SHP77 treated with DMSO at 0.1 percent for 48 hours (cell line): Measurements from ENCODE around the gene RAB3IL1.
"Not testable (repeated sequence)": the region's sequence is repeated elsewhere in the genome, so short reads cannot be mapped to it uniquely, and the experiment has no call there.

Experiments used
- DNase-seq: peaks from one replicate; lab custom pipeline; 2025; lab: John Stamatoyannopoulos, UW

Gene RAB3IL1

DNA sequence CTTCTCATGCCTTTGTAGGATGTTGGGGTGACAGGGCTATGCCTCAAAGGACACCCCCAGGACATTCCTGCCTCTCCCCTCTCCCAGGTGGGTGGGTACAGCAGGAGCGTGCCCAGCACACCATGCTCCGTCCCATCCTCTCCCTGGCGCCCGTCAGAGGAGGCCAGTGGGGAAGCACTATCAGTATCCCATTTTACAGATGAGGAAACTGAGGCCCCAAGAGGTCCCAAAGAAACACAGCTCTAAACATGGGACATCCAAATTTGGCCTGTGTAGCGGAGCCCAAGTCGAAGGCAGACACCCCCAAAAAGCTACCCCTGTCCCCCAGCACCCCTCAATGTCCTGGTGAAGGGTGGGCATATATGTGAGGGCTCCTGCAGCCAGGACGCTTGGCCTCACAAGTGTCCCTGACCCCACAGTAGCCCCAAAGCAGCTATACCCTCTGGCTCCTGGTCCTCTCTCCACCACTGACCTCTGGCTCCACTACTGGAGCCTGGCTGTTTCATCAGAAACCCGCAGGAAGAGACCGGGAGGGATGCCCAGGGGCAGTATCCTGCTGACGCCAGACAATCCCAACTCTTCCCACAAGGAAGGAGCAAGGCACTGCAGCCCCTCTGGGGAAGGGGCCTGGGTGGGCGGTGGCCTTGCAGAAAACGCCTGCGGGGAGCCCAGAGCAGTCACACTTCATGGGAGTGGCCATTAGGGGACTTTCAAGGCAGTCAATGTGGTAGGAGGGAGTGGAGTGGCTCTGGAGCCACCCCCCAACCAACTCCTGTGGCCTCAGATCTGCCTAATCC is 31.4 kb downstream of the RAB3IL1 start:
- no peak for DNase-seq

DNA sequence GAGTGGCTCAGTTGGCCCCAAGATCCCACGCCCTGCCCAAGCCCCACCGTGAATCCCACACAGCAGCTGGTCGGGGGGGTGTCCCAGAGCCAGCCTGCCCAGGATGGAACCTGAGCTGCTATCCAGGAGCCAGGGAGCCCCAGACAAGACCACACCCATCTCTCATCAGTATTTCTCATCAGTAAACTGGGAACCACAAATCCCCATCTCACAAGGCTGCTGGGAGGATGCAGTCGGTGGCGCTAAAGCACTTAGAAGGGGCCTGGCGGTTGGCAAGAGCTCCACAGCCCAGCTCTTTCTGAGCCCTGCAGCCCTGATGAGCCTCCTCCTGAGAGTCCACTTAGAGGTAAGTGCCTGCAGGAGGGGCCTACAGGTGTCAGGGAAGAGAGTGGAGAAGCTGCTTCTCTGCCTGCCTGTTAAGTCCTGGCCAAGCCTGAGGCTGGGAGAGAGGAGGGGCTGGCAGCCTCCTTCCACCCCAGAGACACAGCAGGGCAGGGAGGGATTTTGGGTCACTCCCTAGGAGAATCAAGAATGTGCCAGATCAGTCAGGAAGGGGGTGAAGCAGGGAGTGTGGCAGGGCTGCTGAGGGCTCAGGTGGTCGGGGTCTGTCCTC is 32.1 kb downstream of the RAB3IL1 start:
- DNase-seq: no peak

DNA sequence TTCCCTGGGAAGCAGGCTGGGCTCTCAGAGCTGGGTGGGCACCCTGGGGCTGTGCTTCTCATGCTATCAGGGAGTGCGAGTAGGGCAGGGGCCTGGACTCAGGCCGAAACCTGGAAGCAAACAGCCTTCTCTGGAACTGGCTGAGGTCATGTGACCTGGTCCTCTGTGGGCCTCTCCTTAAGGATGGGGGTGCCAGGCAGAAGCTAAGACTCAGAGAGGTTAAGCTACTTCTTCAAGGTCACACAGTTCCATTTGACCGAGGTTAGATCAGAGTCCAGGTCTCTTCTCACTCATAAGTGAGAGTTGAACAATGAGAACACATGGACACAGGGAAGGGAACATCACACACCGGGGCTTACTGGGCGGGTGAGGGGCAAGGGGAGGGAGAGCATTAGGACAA is 33.4 kb downstream of the RAB3IL1 start:
- DNase-seq: no peak

DNA sequence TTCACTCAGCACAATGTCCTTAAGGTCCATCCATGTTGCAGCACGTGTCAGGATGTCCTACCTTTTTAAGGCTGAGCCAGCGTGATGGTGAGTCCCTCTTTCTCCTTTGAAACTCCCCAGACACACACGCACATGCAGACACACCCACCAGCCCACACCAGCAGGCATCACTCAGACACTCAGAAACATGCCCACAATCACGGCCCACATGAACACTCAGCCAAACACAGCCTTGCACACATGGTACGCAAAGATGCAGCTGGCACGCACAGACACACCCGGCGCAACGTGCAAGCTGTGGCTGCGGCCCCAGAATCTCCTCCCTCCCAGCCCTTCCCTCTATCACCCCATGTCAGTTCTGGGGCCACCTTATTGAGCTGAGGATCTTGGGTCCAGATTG is 34.0 kb downstream of the RAB3IL1 start:
- no peak for DNase-seq

DNA sequence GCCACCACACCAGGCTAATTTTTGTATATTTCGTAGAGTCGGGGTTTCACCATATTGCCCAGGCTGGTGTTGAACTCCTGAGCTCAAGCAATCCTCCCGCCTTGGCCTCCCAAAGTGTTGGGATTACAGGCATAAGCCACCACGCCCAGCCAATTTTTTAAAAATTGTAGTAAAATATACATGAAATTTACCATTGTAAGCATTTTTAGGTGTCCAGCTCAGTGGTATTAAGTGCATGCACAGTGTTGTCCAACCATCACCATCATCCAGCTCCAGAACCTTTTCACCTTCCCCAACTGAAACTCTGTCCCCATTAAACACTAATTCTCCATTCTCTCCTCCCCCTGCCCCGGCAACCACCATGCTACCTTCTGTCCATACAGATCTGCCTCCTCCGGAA is 34.5 kb downstream of the RAB3IL1 start:
- DNase-seq: no peak

DNA sequence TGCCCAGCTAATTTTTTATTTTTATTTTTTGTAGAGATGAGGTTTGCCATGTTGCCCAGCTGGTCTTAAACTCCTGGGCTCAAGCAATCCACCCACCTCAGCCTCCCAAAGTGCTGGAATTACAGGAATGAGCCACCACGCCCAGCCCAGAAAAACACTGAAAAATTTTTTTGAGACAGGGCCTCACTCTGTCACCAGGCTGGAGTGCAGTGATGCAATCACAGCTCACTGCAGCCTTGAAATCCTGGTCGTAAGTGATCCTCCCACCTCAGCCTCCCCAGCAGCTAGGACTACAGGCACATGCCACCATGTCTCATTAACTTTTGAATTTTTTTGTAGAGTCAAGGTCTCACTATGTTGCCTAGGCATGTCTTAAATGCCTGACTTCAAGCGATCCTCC is 35.1 kb downstream of the RAB3IL1 start:
- not testable (repeated sequence) for DNase-seq

DNA sequence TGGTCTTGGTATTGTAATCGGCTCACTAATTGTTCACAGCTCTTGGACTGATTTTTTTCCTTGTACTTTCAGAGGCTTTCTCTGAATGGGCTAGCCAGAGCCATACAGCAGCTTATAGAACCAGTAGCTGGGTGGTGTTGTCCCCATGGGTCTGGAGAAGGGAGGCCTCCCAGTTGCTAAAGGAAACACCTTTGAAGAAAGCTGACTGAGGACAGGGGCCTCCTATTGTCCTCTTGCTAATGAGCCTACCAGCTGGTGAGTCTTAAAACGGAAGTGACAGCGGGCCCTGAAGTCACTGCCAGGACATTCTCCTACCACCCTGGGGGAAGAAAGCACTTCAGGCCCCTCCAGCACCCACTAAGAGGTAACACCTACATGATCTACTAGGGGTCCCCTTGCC is 36.0 kb downstream of the RAB3IL1 start:
- no peak for DNase-seq

DNA sequence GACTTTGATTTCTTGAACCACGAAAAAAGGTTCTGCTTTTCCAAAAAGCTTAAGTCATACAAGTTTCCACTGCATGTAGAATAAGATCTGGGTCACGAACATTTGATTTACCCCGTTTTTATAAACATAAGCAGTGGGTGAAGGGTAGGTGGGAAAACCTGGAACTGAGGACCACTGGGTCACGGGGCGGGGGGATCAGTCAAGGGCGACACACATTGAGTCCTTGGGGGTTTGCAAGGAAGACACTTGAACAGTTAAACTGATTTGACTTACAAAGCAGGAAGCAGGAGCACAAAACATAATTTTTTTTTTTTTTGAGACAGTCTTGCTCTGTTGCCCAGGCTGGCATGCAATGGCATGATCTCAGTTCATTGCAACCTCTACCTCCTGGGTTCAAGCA is 36.9 kb downstream of the RAB3IL1 start:
- no peak for DNase-seq

DNA sequence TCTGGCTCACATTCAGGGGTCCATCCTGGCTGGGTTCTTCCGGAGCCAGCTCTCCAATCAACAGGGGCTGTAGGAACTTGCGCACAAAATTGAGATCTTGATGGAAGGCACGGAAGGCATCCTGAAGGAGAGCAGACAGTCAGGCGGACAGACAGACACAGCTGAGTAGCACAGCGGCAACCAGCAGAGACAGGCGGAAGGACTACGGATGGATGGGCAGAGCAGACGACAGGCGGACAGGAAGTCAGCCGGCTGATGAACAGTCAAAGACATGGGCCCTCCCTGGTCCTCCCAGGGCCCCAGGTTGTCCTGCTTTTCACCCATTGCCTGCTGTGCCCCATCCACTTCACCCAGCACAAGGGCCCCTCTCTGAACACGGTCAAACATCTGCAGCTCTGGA is 37.3 kb downstream of the RAB3IL1 start:
- no peak for DNase-seq

DNA sequence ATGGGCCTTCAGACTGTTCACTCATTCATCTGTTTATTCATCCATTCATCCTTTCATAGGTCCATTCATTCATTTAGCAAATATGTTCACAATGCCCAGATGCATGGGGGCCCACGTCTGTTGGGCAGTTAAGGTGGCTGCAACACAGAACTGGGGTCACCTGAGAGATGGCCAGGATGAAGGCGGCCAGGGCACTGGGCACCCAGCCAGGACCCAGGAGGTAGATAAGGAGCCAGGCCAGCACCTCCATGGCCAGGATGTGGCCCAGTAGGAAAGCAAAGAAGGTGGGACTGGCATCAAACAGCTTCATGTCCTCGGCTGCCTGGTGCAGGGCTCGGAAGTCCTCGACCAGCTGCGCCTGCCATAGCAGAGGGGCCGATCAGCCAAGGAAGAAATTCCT is 38.2 kb downstream of the RAB3IL1 start:
- DNase-seq: no peak

DNA sequence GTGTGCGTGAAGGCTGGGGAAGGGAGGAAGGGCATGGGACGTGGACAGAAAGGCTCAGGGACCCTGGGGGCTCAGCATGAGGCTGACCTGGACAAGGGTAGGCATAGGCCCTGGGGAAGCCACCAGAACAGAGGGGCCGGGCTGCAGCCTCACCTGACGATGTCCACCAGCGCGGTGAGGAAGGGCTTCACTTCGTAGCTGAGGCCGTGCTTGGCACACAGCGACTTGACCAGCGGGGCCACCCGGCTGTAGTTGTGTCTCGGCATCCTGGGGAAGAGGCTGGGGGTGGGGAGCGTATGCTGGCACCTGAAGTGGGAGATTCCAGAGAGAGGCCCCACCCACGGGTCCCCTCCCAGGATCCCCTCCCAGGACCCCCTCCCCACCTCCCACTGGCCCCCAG is 41.7 kb downstream of the RAB3IL1 start:
- DNase-seq: no peak

DNA sequence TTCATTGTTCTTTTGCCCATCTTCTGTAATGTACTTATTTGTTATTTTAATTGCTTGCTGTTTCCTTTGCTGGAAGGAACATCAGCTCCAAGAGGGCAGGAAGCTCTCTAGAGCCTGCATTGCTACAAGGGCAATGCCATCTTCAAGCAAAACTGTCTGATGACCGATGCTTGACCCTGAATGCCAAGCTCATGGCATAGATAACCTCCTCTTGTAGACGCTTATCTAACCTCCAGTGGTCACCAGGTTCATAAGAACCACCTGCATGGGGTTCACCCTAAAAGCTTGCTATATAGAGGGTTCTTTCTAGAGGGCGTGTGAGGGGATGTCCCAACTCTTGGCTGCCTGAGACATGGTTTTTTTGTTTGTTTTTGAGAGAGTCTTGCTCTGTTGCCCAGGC is 42.5 kb downstream of the RAB3IL1 start:
- DNase-seq: no peak

DNA sequence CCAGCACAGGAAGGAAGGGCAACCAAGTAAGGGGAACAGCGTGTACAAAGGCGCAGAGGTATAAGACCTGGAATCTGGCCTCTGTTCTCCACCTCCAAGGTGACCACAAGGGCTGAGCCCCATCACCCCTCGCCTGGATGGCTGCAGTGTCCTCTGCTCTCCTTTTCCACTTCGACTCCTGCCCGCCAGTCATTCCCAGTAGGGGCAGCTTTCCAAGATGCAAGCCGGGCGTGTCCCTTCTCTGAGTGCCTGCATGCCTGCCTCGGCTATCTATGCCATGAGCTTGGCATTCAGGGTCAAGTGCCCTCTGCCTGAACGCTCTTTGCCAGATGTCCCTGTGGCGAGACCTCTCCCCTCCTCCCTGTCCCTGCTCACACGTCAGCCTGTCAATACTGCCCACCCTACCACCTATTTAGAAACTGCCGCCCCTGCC is 43.0 kb downstream of the RAB3IL1 start:
- no peak for DNase-seq

DNA sequence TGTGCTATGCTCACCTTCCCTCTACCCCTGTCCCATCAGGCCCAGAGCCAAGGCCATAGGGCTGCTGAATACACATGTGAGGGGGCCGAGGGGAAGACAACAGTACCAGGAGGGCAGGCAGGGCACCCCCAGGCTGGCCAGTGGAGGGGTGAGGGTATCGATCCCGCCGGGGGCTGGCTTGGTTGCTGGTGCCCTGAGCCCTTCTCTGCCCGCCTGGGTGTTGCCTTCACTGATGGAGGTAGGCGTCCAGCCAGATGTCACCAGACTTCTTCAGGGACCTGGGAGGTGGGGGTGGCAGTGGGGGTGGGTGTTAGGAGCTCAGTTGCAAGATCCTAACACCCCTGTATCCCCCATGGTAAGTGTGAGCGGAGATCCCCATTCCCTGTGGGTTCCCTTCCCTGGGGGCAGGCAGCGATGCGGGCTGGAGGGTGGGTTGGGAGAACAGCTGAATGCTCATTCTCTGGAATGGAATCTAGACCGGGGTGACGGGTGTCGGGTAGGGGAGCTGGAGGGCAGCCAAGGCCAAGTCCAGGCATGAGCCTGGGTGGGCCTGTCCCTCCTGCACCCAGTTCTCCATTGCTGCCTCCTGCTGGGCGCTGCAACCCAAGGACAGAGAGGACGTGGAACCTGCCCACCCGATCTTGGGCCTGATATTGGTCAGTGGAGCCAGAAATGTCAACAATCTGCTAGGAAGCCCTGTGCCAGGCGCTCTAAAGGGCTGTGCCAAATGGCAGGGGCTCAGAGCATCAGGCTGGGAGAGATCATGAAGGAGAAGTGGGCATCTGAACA is 43.6 kb downstream of the RAB3IL1 start:
- no peak for DNase-seq

DNA sequence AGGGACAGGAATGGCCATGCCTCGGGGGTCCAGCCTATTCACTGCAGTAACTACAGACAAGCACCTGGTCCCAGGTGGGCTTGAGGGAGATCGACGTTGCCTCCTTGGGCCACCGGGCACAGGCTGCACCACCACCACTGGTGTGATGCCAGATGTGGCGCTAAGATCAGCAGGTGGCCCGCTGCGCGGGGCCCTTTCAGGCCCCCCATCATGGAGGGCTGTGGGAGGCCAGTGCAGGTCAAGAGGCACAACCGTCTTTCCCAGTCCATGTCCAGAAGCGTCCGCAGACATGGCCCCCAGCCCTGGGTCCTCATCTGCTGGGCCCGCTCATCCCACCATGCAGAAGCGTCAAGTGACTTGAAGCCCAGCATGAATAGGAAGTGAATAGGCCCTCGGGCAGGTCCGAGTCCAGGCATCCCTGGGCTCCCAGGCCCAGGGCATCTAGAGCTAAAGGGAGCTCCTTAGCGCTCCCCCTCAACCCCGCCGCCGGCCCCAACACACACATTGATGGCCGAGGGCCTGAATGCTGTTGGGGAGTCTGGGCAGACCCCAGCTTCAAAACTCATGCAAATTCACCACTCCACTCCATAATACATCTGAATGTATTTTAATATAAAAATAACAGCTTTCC is 44.3 kb downstream of the RAB3IL1 start:
- DNase-seq: no peak

DNA sequence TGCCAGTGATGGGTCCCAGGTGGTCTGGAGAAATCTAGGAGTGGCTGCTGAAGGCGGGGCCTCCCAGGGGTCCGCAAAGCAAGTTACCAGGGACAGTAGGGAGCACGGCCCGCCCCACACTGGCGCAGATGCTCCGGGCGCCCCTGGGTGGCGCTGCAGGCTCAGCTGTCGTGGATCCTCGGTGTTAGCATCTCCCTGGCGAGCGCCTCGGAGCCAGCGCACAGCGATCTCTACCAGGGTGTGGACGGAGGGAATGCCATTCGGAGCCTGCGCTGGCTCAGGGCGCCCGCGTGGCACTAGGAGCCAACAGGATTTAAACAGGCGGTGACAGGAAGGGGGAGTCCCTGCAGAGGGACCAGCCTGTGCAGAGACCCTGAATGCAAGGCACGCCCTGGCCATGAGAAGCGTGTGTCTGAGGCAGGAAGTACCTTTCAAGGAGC is 46.2 kb downstream of the RAB3IL1 start:
- DNase-seq: peak; percentile 55

DNA sequence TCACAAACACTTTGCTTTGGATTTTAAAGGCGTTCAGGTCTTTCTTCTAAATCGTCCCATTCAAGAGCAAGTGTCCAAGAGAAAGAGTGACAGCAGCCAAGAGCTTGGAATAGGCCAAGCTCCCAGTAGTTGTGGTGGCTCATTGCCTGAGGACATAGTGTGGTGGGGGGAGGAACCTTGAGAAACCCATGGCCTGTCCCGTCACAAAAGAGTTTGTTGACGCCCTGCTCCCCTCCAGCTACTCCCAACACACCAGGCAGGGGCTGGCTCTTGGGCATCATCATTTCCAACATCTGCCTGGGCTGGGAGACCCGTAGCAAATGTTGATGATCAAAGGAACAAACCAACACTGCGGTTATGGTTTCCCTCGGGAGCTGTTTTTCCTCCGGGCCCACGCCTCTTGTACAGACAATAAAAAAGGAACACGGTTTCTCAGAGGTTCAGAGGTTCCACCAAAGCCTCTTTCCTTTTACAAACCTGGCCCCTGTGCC is 46.8 kb downstream of the RAB3IL1 start:
- DNase-seq: no peak

DNA sequence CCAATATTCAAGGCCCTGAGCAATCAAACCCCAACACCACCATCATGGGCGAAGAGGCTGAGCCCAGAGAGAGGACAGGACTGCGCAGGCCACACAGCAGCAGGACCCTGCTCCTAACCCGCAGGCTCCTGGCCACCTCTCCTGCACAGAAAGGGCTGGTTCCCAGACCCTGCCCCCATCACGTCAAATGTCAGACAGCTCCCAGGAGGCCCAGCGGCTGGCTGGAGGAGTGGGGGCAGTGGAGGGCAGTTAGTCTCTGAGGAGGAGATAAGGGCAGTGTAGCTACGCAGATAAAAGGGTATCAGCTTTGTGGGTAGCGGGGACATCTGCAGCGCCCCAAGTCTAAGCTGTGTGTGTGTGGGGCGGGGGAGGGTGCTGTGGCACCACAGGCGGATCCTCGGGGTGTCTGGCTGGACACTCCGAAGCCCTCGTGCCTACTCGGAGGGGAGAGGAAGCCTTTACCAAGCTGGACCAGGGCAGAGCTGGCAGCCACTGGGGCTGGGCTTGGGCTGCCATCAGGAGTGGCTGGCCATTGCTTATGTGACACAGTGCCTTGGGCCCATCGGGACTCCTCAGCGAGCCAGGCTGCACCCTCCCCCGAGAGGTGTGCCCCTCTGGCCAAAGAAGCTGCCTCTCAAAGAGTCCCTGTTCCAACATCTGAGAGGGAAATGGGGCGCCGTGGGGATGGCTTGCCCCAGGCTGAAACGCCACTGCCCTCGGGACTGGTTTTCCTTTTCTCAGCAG is 47.5 kb downstream of the RAB3IL1 start:
- no peak for DNase-seq

DNA sequence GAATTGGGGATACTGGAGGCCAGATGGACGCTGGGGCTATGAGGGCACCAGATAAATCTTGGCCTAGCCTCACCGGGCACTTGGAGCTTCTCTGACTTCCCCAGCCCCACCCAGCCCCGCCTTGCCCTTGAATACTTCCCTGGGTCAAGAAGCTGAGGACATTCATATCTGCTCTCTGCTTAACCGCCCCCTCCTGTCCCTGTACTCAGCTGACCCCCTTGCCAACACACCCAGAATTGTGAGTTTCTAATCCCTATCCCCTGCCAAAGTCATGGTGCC is 48.0 kb downstream of the RAB3IL1 start:
- DNase-seq: no peak

DNA sequence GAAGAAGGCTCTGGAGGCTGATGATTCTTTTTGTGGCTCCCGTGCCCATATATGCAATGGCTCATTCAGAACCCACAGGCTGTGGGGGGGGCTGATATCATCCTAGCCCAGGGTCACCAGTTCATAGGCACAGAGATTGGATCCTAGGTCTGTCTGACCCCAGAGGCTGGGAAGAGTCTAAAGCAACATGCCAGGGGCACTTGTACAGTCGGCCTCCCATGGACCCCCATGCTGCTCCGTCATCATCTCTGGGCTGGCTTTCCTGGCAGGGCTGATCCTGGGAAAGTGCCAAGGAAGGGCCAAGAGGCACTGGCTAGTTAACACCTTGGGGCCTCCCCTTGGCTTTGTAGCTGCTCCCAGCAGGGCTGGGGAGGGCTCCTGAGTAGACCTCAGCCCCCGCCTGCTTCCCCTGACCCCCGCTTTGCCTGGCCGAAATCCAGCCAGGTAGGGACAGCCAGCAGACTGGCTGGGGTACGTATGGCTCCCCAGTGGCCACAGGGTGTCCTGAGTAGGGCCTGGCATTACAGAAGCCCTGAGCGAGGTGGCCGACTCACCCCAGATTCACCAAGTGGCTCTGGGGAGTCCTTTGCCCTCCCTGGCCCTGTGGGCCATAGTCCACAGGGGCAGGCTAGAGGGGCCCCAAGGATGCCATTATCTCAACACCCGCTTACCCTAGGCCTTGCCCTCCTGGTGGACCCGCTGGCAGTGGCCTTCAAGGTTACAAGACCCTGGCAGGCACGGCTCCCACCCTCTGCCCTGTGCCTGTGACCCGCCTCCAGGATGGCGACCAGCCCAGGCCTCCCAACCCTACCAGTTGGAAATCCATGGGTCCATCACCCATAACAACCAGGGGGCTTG is 48.6 kb downstream of the RAB3IL1 start:
- DNase-seq: no peak

DNA sequence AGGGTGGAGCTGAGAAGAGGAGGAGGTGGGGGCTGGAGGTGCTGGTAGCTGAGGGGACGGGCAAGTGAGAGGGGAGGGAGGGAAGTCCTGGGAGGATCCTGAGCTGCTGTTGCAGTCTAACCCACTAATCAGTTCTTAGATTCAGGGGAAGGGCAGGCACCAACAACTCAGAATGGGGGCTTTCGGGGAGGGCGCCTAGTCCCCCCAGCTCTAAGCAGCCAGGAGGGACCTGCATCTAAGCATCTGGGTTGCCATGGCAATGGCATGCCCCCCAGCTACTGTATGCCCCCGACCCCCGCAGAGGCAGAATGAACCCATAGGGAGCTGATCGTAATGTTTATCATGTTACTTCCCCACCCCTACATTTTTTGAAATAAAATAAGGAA is 50.4 kb downstream of the RAB3IL1 start:
- DNase-seq: no peak
